ENCODE data around the gene ST3GAL6. TPM values are rescaled to one million over a fixed set of nuclear protein-coding genes. Genes with fewer than 3 reads are reported as not detected.

The ST3GAL6 gene
- total RNA-seq, 2 experiments from 2014 or later = 0.44 to 0.45 TPM

DNA sequence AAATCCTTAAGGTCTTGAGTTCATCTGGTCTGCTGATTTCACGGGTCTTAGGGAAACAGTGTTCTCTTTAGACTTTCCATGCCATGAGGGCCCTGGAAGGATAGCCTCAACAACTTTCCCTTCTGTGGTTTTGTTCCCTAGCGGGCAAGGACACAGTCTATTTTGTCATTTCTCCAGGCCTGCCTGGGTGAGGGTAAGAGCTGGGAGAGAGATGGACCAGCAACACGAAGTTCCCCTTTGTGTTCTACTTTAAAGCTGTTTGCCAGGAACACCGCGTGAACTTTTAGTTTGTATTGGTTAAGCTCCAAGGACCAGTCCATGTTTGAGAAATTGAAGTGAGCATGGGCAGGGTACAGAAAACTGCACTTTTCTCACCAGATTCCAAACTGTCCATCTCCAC lies 20.9 kb downstream of the ST3GAL6 start:
- POLR2A ChIA-PET = no interaction called here
- no peak overlapping the region for H3K27ac Mint-ChIP-seq
- DNase-seq = no peak
- Histone ChIP-seq H3K4me3 (ENCODE audit: low read length) (no peak overlapping the region), H3K36me3 (ENCODE audit: insufficient read depth, low read length) (no peaks in the 10 kb centered on the region), H3K27ac (ENCODE audit: low read depth in 1 of 2, low read length in 2 of 2) (no peak overlapping the region), H3K9me3 (ENCODE audit: control insufficient read depth in 1 of 2, insufficient read depth in 1 of 2, low read length in 2 of 2) (no peaks in the 10 kb centered on the region), H3K27me3 (ENCODE audit: control insufficient read depth in 1 of 2, insufficient read depth in 2 of 2, low read length in 2 of 2) (no peaks in the 10 kb centered on the region), H3K4me1 (ENCODE audit: insufficient read depth, low read length) (no peaks in the 10 kb centered on the region)
- ATAC-seq (ENCODE audit: poor library complexity) = no peak
- TF ChIP-seq CTCF (IDR thresholded peaks at IDR 0.05) = no peak
- H3K4me3 Mint-ChIP-seq = no peak overlapping the region
- H3K27me3 Mint-ChIP-seq = peaks cover 3% of the 10 kb centered on the region
- CTCF ChIA-PET = no interaction called here
- H3K9me3 Mint-ChIP-seq = no peaks in the 10 kb centered on the region
- intact Hi-C loops (cut with DNase I, micrococcal nuclease) = no loop called here
- no peaks in the 10 kb centered on the region for H3K36me3 Mint-ChIP-seq (ENCODE audit: low read depth)
- H3K4me1 Mint-ChIP-seq (ENCODE audit: low read depth) = no peaks in the 10 kb centered on the region

- CTCF ChIA-PET = no interaction called here
- H3K9me3 Mint-ChIP-seq = no peaks in the 10 kb centered on the region
- no peaks in the 10 kb centered on the region for H3K4me1 ChIP-seq (ENCODE audit: insufficient read depth, low read length)
- H3K27ac Mint-ChIP-seq = no peak overlapping the region
- no peaks in the 10 kb centered on the region for H3K36me3 Mint-ChIP-seq (ENCODE audit: low read depth)
- H3K27me3 ChIP-seq (ENCODE audit: control insufficient read depth in 1 of 2, insufficient read depth in 2 of 2, low read length in 2 of 2) = no peaks in the 10 kb centered on the region
- no peak overlapping the region for H3K4me3 Mint-ChIP-seq
- H3K9me3 ChIP-seq (ENCODE audit: control insufficient read depth in 1 of 2, insufficient read depth in 1 of 2, low read length in 2 of 2) = no peaks in the 10 kb centered on the region
- TF ChIP-seq CTCF (IDR thresholded peaks at IDR 0.05) = no peak
- no peak overlapping the region for H3K4me3 ChIP-seq (ENCODE audit: low read length)
- no peak overlapping the region for H3K27ac ChIP-seq (ENCODE audit: low read depth in 1 of 2, low read length in 2 of 2)
- ATAC-seq (ENCODE audit: poor library complexity) (no peak), DNase-seq (no peak)
- H3K27me3 Mint-ChIP-seq = no peaks in the 10 kb centered on the region
- no peaks in the 10 kb centered on the region for H3K36me3 ChIP-seq (ENCODE audit: insufficient read depth, low read length)
- H3K4me1 Mint-ChIP-seq (ENCODE audit: low read depth) = no peaks in the 10 kb centered on the region
- intact Hi-C loops (cut with DNase I, micrococcal nuclease) = no loop called here
- POLR2A ChIA-PET = no interaction called here
These were observed 21.8 kb downstream of the ST3GAL6 start for GRCh38 chr3:98784666-98785600.

DNA sequence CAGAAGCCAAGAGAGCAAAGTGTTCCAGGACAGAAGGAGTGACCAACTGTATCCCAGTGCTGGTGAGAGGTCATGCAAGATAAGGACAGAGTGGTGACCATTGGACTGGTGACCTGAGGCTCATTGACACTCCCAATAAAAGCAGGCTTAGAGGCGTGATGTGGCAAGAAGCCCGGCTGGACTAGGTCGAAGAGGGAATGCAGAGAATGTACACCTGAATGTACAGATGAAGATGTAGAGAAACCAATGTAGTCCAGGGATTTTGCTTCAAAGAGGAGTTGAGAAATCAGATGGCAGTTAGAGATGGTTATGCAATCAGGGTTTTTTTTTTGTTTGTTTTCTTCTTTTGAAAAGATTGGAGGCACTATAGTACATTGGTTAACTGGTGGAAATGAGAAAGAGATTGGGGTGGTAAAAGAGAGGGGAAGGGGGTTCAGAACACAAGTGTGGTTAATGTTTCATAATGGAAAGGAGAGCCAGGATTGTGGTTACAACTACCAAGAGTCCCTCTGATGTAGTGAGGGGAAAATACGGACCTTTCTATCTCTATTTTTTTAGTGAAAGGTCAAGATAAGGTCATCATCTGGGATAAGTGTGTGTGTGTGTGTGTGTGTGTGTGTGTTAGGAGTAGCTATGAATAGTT lies 23.3 kb downstream of the ST3GAL6 start:
- no peak overlapping the region for H3K4me3 ChIP-seq (ENCODE audit: low read length)
- H3K36me3 ChIP-seq (ENCODE audit: insufficient read depth, low read length) = no peaks in the 10 kb centered on the region
- H3K27me3 Mint-ChIP-seq = peaks cover 4% of the 10 kb centered on the region
- H3K4me3 Mint-ChIP-seq = no peak overlapping the region
- ATAC-seq (ENCODE audit: poor library complexity) (no peak), DNase-seq (no peak)
- no peak overlapping the region for H3K27ac Mint-ChIP-seq
- H3K4me1 Mint-ChIP-seq (ENCODE audit: low read depth) = no peaks in the 10 kb centered on the region
- H3K27ac ChIP-seq (ENCODE audit: low read depth in 1 of 2, low read length in 2 of 2) = no peak overlapping the region
- no peak for TF ChIP-seq CTCF (IDR thresholded peaks at IDR 0.05)
- H3K36me3 Mint-ChIP-seq (ENCODE audit: low read depth) = no peaks in the 10 kb centered on the region
- H3K9me3 Mint-ChIP-seq = no peaks in the 10 kb centered on the region
- H3K27me3 ChIP-seq (ENCODE audit: control insufficient read depth in 1 of 2, insufficient read depth in 2 of 2, low read length in 2 of 2) = no peaks in the 10 kb centered on the region
- H3K4me1 ChIP-seq (ENCODE audit: insufficient read depth, low read length) = no peaks in the 10 kb centered on the region
- CTCF ChIA-PET = no interaction called here
- intact Hi-C loops (cut with DNase I, micrococcal nuclease) = no loop called here
- POLR2A ChIA-PET = no interaction called here
- no peaks in the 10 kb centered on the region for H3K9me3 ChIP-seq (ENCODE audit: control insufficient read depth in 1 of 2, insufficient read depth in 1 of 2, low read length in 2 of 2)

Data from CD4-positive, alpha-beta T cell (primary cell).